Endothelial cell of umbilical vein (primary cell): Measurements from ENCODE around the gene COL23A1. TPM values are rescaled to one million over a fixed set of nuclear protein-coding genes. Genes with fewer than 3 reads are reported as not detected.

Experiments
- BruUV-seq: library from RNA; stranded (reverse); fragments of 400-500 nt; replicated peaks from 2 replicates; lab custom pipeline; 2021; lab: Mats Ljungman, UMichigan
- CTCF ChIA-PET: fragments of 300-600, 350-600 bp; sonication (Branson Sonifier 250); formaldehyde crosslinking; loops from one replicate; lab custom pipeline; 2021; ENCODE audit warnings: antibody characterized with exemption, inconsistent platforms; lab: Charles Lee
- POLR2A ChIA-PET: fragments of 300-600, 350-600 bp; sonication (Branson Sonifier 250); formaldehyde crosslinking; loops from one replicate; lab custom pipeline; 2021; ENCODE audit warnings: antibody characterized with exemption, inconsistent platforms; lab: Charles Lee
- DNase-seq: peaks from one replicate; pipeline ENCODE4 v3.0.0-alpha.2; 2011; ENCODE audit warnings: low read depth, low spot score
- FAIRE-seq: peaks from 2 replicates; lab custom pipeline; 2011; peaks lifted over from hg19 to GRCh38; lab: Jason Lieb, UNC
- H2AFZ ChIP-seq: 2 replicates; pipeline ENCODE4 v1.6.0; 2012; ENCODE audit warnings: low read depth, low read length, control low read depth, inconsistent platforms
- H3K27ac ChIP-seq: 2 replicates; pipeline ENCODE4 v1.5.1; 2011; ENCODE audit warnings: low read depth, mild to moderate bottlenecking, control low read depth, low read length, moderate library complexity; ENCODE audit not compliant: insufficient read depth
- H3K27me3 ChIP-seq, 2 experiments: 2 replicates each; pipeline versions ENCODE4 v1.6.0 to v1.6.1; 2011; ENCODE audit warnings: low read length in 2 of 2, mixed read lengths in 1 of 2; ENCODE audit not compliant: control insufficient read depth in 2 of 2, insufficient read depth in 2 of 2
- H3K36me3 ChIP-seq, 2 experiments: 2 replicates in 1 of 2; 3 replicates in 1 of 2; pipeline ENCODE4 v1.5.1; 2011; ENCODE audit warnings: low read length in 2 of 2, mild to moderate bottlenecking in 1 of 2, moderate library complexity in 1 of 2; ENCODE audit not compliant: control insufficient read depth in 2 of 2, insufficient read depth in 2 of 2; ENCODE audit errors: extremely low read depth in 1 of 2
- H3K4me1 ChIP-seq: 3 replicates; pipeline ENCODE4 v1.5.1; 2011; ENCODE audit warnings: mild to moderate bottlenecking, low read length; ENCODE audit not compliant: control insufficient read depth, insufficient read depth; ENCODE audit errors: extremely low read depth
- H3K4me2 ChIP-seq: 2 replicates; pipeline ENCODE4 v1.6.1; 2011; ENCODE audit warnings: low read length, control low read depth, mixed read lengths; ENCODE audit not compliant: insufficient read depth
- H3K4me3 ChIP-seq, 3 experiments: fragments of 200-600 bp in 1 of 3; sonication (generic), shearing (Covaris generic) in 1 of 3; replicated peaks in 1 of 3; 2 replicates each; pipeline ENCODE4 v1.5.1; 2011 to 2016; ENCODE audit warnings: control low read depth in 3 of 3, low read length in 3 of 3, mild to moderate bottlenecking in 2 of 3, inconsistent platforms in 1 of 3, low read depth in 1 of 3, moderate library complexity in 1 of 3; ENCODE audit not compliant: insufficient read depth in 1 of 3
- H3K79me2 ChIP-seq: 2 replicates; pipeline ENCODE4 v1.6.0; 2012; ENCODE audit warnings: low read length, inconsistent platforms; ENCODE audit not compliant: control insufficient read depth, insufficient read depth
- H3K9ac ChIP-seq: replicated peaks from 2 replicates; pipeline ENCODE3; 2011; ENCODE audit warnings: low read length, control low read depth; ENCODE audit not compliant: insufficient read depth; ENCODE audit errors: extremely low read depth
- H3K9me1 ChIP-seq: replicated peaks from 3 replicates; pipeline ENCODE4 v1.6.0; 2011; ENCODE audit warnings: mild to moderate bottlenecking, low read length; ENCODE audit not compliant: control insufficient read depth, insufficient read depth; ENCODE audit errors: extremely low read depth
- H3K9me3 ChIP-seq: replicated peaks from 2 replicates; pipeline ENCODE4 v1.5.1; 2012; ENCODE audit warnings: low read length, inconsistent platforms; ENCODE audit not compliant: control insufficient read depth, insufficient read depth
- H4K20me1 ChIP-seq: replicated peaks from 2 replicates; pipeline ENCODE3; 2011; ENCODE audit warnings: mild to moderate bottlenecking, low read length; ENCODE audit not compliant: control insufficient read depth, insufficient read depth; ENCODE audit errors: extremely low read depth
- EZH2 ChIP-seq: IDR thresholded peaks from 2 replicates; pipeline ENCODE4 v1.6.1; 2012; ENCODE audit warnings: borderline replicate concordance, low read depth, mild to moderate bottlenecking, moderate library complexity, low read length, inconsistent platforms; ENCODE audit not compliant: severe bottlenecking
- FOS ChIP-seq: IDR thresholded peaks from 2 replicates; pipeline ENCODE4 v1.6.1; 2011; ENCODE audit warnings: mild to moderate bottlenecking, low read length, moderate library complexity, borderline replicate concordance; ENCODE audit not compliant: insufficient read depth
- GATA2 ChIP-seq: IDR thresholded peaks from 2 replicates; pipeline ENCODE4 v1.7.0; 2011; ENCODE audit warnings: low read depth, mild to moderate bottlenecking, moderate library complexity, mixed read lengths, low read length; ENCODE audit not compliant: insufficient read length, insufficient read depth
- JUN ChIP-seq: IDR thresholded peaks from 2 replicates; pipeline ENCODE4 v1.6.1; 2011; ENCODE audit warnings: borderline replicate concordance, low read depth; ENCODE audit not compliant: insufficient read length, insufficient read depth
- MYC ChIP-seq: IDR thresholded peaks from one replicate; pipeline ENCODE4 v1.6.1; 2011; ENCODE audit warnings: mild to moderate bottlenecking, low read depth, low read length
- POLR2A ChIP-seq: IDR thresholded peaks from 2 replicates; pipeline ENCODE4 v1.6.1; 2012; ENCODE audit warnings: low read depth, mild to moderate bottlenecking, control low read depth, low read length
- POLR2AphosphoS5 ChIP-seq: IDR thresholded peaks from 2 replicates; pipeline ENCODE4 v1.6.1; 2012; ENCODE audit warnings: low read depth, mild to moderate bottlenecking, control low read depth, low read length, moderate library complexity; ENCODE audit not compliant: insufficient read depth
- dilution Hi-C: fragments of 300-500 bp; cut with MboI; formaldehyde crosslinking; loops from one replicate; pipeline ENCODE4 v1.15.0; 2019; ENCODE audit warnings: low sequenced_read_pairs; ENCODE audit not compliant: extremely low pct_ligation_motif_present
- intact Hi-C: fragments of 100-400 bp; cut with micrococcal nuclease; formaldehyde crosslinking; loops from one replicate; pipeline ENCODE4 v1.10.0; 2022
- polyA plus RNA-seq, 4 experiments: library from polyadenylated mRNA; depleted of rRNA in 3 of 4; stranded (reverse) in 3 of 4; unstranded in 1 of 4; fragments of >200 nt; gene quantifications; 2 replicates each; pipeline versions ENCODE4 v1.2.1 to v1.2.3, GENCODE V29; 2011 to 2012; ENCODE audit warnings: missing spikeins in 1 of 4
- total RNA-seq: library from RNA; stranded (reverse); gene quantifications from 2 replicates; pipeline ENCODE4 v1.2.3, GENCODE V29; 2021
- TF ChIP-seq, protein P1 (sequence below): IDR thresholded peaks from 2 replicates; pipeline ENCODE4 v1.6.1; 2011; ENCODE audit not compliant: insufficient read depth, insufficient read length
- TF ChIP-seq, protein P2 (sequence below), 2 donors: IDR thresholded peaks; 1 replicate in 1 of 2; 2 replicates in 1 of 2; pipeline ENCODE4 v1.5.1; 2011; ENCODE audit warnings: low read length in 2 of 2, mild to moderate bottlenecking in 2 of 2, moderate library complexity in 2 of 2, control low read depth in 1 of 2, inconsistent platforms in 1 of 2, low read depth in 1 of 2; ENCODE audit not compliant: insufficient read depth in 1 of 2; ENCODE audit errors: extremely low read depth in 1 of 2

The COL23A1 gene
- total and polyA plus RNA-seq, 2 donors (not counting 3 experiments of a cell fraction or from before 2014, with no cell fraction given), result not detected

DNA sequence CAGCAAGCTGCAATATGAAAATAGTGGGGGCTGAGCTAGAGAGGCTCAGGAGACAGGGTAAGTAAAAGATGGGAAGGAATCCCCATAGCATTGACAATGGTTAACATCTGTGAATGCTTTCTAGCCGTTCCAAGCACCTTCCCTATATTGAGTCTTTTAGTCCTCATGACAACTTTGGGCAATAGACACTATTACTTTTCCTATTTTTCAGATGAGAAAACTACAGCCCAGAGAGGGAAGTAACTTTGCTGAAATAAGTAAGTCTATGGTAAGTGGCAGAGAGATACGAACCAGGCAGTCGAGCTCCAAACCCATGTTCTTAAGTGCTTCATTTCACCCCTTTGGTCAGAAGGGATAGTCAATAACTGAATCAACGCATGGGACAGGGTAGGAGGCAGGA, 94.5 kb downstream of the COL23A1 start:
- POLR2A ChIA-PET, result no interaction called here
- DNase-seq (no peak), FAIRE-seq (no peak)
- dilution Hi-C loops, result no loop called here
- Histone ChIP-seq H3K9me3 (no peaks in the 10 kb centered on the region), H2AFZ (no peak overlapping the region), H3K9me1 (no peaks in the 10 kb centered on the region), H3K27me3 (no peaks in the 10 kb centered on the region), H3K4me1 (peaks cover 9% of the 10 kb centered on the region), H4K20me1 (no peaks in the 10 kb centered on the region), H3K27ac (peak overlapping the region; percentile 70), H3K79me2 (no peaks in the 10 kb centered on the region), H3K9ac (no peak overlapping the region), H3K36me3 (no peaks in the 10 kb centered on the region), H3K4me2 (no peak overlapping the region), H3K4me3 (no peak overlapping the region)
- CTCF ChIA-PET, result interaction anchor here (1.0 kb wide), 1 partner anchor 14 kb away, joined by 3 read pairs; no protein-coding TSS in a partner anchor
- TF ChIP-seq JUN (no peak), FOS (no peak), EZH2 (no peak), POLR2AphosphoS5 (no peak), MYC (no peak), POLR2A (no peak), GATA2 (no peak)
- TF ChIP-seq, protein P1, sequence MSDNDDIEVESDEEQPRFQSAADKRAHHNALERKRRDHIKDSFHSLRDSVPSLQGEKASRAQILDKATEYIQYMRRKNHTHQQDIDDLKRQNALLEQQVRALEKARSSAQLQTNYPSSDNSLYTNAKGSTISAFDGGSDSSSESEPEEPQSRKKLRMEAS, result no peak
- TF ChIP-seq, protein P2, sequence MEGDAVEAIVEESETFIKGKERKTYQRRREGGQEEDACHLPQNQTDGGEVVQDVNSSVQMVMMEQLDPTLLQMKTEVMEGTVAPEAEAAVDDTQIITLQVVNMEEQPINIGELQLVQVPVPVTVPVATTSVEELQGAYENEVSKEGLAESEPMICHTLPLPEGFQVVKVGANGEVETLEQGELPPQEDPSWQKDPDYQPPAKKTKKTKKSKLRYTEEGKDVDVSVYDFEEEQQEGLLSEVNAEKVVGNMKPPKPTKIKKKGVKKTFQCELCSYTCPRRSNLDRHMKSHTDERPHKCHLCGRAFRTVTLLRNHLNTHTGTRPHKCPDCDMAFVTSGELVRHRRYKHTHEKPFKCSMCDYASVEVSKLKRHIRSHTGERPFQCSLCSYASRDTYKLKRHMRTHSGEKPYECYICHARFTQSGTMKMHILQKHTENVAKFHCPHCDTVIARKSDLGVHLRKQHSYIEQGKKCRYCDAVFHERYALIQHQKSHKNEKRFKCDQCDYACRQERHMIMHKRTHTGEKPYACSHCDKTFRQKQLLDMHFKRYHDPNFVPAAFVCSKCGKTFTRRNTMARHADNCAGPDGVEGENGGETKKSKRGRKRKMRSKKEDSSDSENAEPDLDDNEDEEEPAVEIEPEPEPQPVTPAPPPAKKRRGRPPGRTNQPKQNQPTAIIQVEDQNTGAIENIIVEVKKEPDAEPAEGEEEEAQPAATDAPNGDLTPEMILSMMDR (IDR thresholded peaks at IDR 0.05; ENCODE audit: extremely low read depth in 1 of 2, insufficient read depth in 1 of 2, low read depth in 1 of 2, low read length in 2 of 2), result no peak
- no TSS peak for BruUV-seq
- intact Hi-C loops, result loop anchor here (1.0 to 2.0 kb wide), 4 partner anchors 28 to 261 kb away; no protein-coding TSS in a partner anchor
